HG03095 (cell line): Measurements from ENCODE around the gene EDAR.

Experiments
- ATAC-seq: cut with Tn5 transposase; IDR thresholded peaks from one replicate; pipeline ENCODE4 v1.9.1; 2021; ENCODE audit warnings: moderate library complexity; ENCODE audit not compliant: unreplicated experiment

The EDAR gene

GRCh38 chr2:108911807-108912628 is 77.0 kb downstream of the EDAR start:
- no peak for ATAC-seq

- no peak for ATAC-seq
These were observed 77.6 kb downstream of the EDAR start for GRCh38 chr2:108911401-108911800.

GRCh38 chr2:108910541-108911396 is 78.3 kb downstream of the EDAR start:
- no peak for ATAC-seq

- ATAC-seq: no peak
These were observed 79.0 kb downstream of the EDAR start for GRCh38 chr2:108910011-108910431.

- ATAC-seq: no peak
These were observed 79.7 kb downstream of the EDAR start for GRCh38 chr2:108909275-108909823.

GRCh38 chr2:108908713-108909070 is 80.3 kb downstream of the EDAR start:
- ATAC-seq: no peak

GRCh38 chr2:108907822-108908712 is 81.0 kb downstream of the EDAR start:
- ATAC-seq: no peak

- ATAC-seq: no peak
These were observed 82.5 kb downstream of the EDAR start for GRCh38 chr2:108906403-108907077.

GRCh38 chr2:108905906-108906305 is 83.1 kb downstream of the EDAR start:
- no peak for ATAC-seq

- ATAC-seq: no peak
These were observed 83.8 kb downstream of the EDAR start for GRCh38 chr2:108905176-108905575.

GRCh38 chr2:108904680-108905079 is 84.3 kb downstream of the EDAR start:
- ATAC-seq: no peak

GRCh38 chr2:108898315-108899082 is 90.5 kb downstream of the EDAR start:
- ATAC-seq: no peak

- no peak for ATAC-seq
These were observed 92.3 kb downstream of the EDAR start for GRCh38 chr2:108896741-108897140.

GRCh38 chr2:108895188-108895587 is 93.8 kb downstream of the EDAR start:
- ATAC-seq: no peak

- no peak for ATAC-seq
These were observed 94.3 kb downstream of the EDAR start for GRCh38 chr2:108894766-108895165.

- no peak for ATAC-seq
These were observed 95.7 kb downstream of the EDAR start for GRCh38 chr2:108893277-108893676.

- ATAC-seq: no peak
These were observed 99.1 kb downstream of the EDAR start for GRCh38 chr2:108889907-108890306.

- no peak for ATAC-seq
These were observed 104.4 kb downstream of the EDAR start for GRCh38 chr2:108884619-108885018.

- ATAC-seq: no peak
These were observed 110.7 kb downstream of the EDAR start for GRCh38 chr2:108878276-108878675.
